Subcutaneous abdominal adipose tissue (tissue), 5 donors: ENCODE measurements around the gene PREX1.

Source experiments
- H3K27ac ChIP-seq: one replicate; pipeline ENCODE4 v1.7.0; 2013; ENCODE audit warnings: low read depth, mild to moderate bottlenecking, inconsistent platforms, low read length, moderate library complexity
- H3K27me3 ChIP-seq, 5 donors: one replicate each; pipeline ENCODE4 v1.7.0; 2013; ENCODE audit warnings: low read length in 5 of 5, inconsistent platforms in 1 of 5; ENCODE audit not compliant: control insufficient read depth in 5 of 5, insufficient read depth in 4 of 5
- H3K36me3 ChIP-seq, 5 donors: one replicate each; pipeline ENCODE4 v1.7.0; 2013; ENCODE audit warnings: low read length in 5 of 5; ENCODE audit not compliant: control insufficient read depth in 5 of 5, insufficient read depth in 5 of 5
- H3K4me1 ChIP-seq, 5 donors: one replicate each; pipeline ENCODE4 v1.7.0; 2013; ENCODE audit warnings: low read length in 5 of 5, mild to moderate bottlenecking in 3 of 5, moderate library complexity in 1 of 5; ENCODE audit not compliant: control insufficient read depth in 5 of 5, insufficient read depth in 5 of 5
- H3K4me3 ChIP-seq, 5 donors: one replicate each; pipeline ENCODE4 v1.7.0; 2013; ENCODE audit warnings: low read length in 5 of 5, low read depth in 1 of 5
- H3K9ac ChIP-seq, 5 donors: one replicate each; pipeline ENCODE4 v1.7.0; 2013; ENCODE audit warnings: low read length in 5 of 5, mild to moderate bottlenecking in 4 of 5, moderate library complexity in 3 of 5
- H3K9me3 ChIP-seq, 5 donors: one replicate each; pipeline ENCODE4 v1.7.0; 2013; ENCODE audit warnings: low read length in 5 of 5; ENCODE audit not compliant: control insufficient read depth in 5 of 5
- donor health status: healthy.
- donor health status: healthy.
- donor health status: healthy.
- donor health status: healthy.
- donor health status: healthy.

PREX1 gene

GRCh38 chr20:48837014-48837413, 9.2 kb upstream of the PREX1 start:
- Histone ChIP-seq H3K27ac (no peak overlapping the region), H3K9ac (no peak overlapping the region), H3K4me3 (no peak overlapping the region), H3K4me1 (peaks cover 0 to 12% (median 3%) of the 10 kb centered on the region in 5 donors), H3K27me3 (peaks cover 0 to 3% (median 2%) of the 10 kb centered on the region in 5 donors), H3K36me3 (no peaks in the 10 kb centered on the region), H3K9me3 (no peaks in the 10 kb centered on the region)

- Histone ChIP-seq H3K27me3 (peaks cover 0 to 3% (median under 1%) of the 10 kb centered on the region in 5 donors), H3K4me3 (no peak overlapping the region), H3K36me3 (no peaks in the 10 kb centered on the region), H3K27ac (no peak overlapping the region), H3K9me3 (no peaks in the 10 kb centered on the region), H3K9ac (no peak overlapping the region), H3K4me1 (peaks cover 2 to 26% (median 13%) of the 10 kb centered on the region in 5 donors)
Measured at GRCh38 chr20:48835390-48835789, 7.6 kb upstream of the PREX1 start.

- Histone ChIP-seq H3K4me1 (peaks cover 2 to 23% (median 13%) of the 10 kb centered on the region in 5 donors), H3K27ac (no peak overlapping the region), H3K9me3 (no peaks in the 10 kb centered on the region), H3K4me3 (no peak overlapping the region), H3K36me3 (no peaks in the 10 kb centered on the region), H3K9ac (no peak overlapping the region), H3K27me3 (peaks cover 0 to 3% (median 0%) of the 10 kb centered on the region in 5 donors)
Measured at GRCh38 chr20:48834278-48834677, 6.5 kb upstream of the PREX1 start.

- peaks cover 0 to 4% (median 2%) of the 10 kb centered on the region in 5 donors for H3K27me3 ChIP-seq
- H3K9me3 ChIP-seq = no peaks in the 10 kb centered on the region
- H3K4me3 ChIP-seq = no peak overlapping the region
- no peak overlapping the region for H3K9ac ChIP-seq
- H3K27ac ChIP-seq = peak overlapping the region; percentile 30
- peaks cover 2 to 32% (median 21%) of the 10 kb centered on the region in 5 donors for H3K4me1 ChIP-seq
- H3K36me3 ChIP-seq = no peaks in the 10 kb centered on the region
Measured at GRCh38 chr20:48832405-48832730, 4.6 kb upstream of the PREX1 start.

GRCh38 chr20:48831718-48832404, 4.1 kb upstream of the PREX1 start:
- Histone ChIP-seq H3K9ac (no peak overlapping the region), H3K27me3 (peaks cover 0 to 9% (median 4%) of the 10 kb centered on the region in 5 donors), H3K4me3 (no peak overlapping the region), H3K4me1 (peaks cover 2 to 36% (median 21%) of the 10 kb centered on the region in 5 donors), H3K9me3 (no peaks in the 10 kb centered on the region), H3K36me3 (no peaks in the 10 kb centered on the region), H3K27ac (peak overlapping the region; percentile 30)

GRCh38 chr20:48830826-48831318, 3.1 kb upstream of the PREX1 start:
- no peaks in the 10 kb centered on the region for H3K9me3 ChIP-seq
- no peak overlapping the region for H3K9ac ChIP-seq
- H3K36me3 ChIP-seq = no peaks in the 10 kb centered on the region
- no peak overlapping the region for H3K4me3 ChIP-seq
- H3K27me3 ChIP-seq = peaks cover 0 to 16% (median 6%) of the 10 kb centered on the region in 5 donors
- peaks cover 2 to 36% (median 21%) of the 10 kb centered on the region in 5 donors for H3K4me1 ChIP-seq
- H3K27ac ChIP-seq = no peak overlapping the region

GRCh38 chr20:48829940-48830339, 2.1 kb upstream of the PREX1 start:
- H3K27me3 ChIP-seq = peaks cover 0 to 16% (median 5%) of the 10 kb centered on the region in 5 donors
- peaks cover 2 to 40% (median 27%) of the 10 kb centered on the region in 5 donors for H3K4me1 ChIP-seq
- no peak overlapping the region for H3K4me3 ChIP-seq
- H3K36me3 ChIP-seq = no peaks in the 10 kb centered on the region
- no peaks in the 10 kb centered on the region for H3K9me3 ChIP-seq
- no peak overlapping the region for H3K9ac ChIP-seq
- no peak overlapping the region for H3K27ac ChIP-seq

GRCh38 chr20:48828734-48829460, 1.1 kb upstream of the PREX1 start:
- no peaks in the 10 kb centered on the region for H3K36me3 ChIP-seq
- peak overlapping the region in 1 of 5 donors; percentile 54 for H3K9ac ChIP-seq
- peaks cover 0 to 21% (median 10%) of the 10 kb centered on the region in 5 donors for H3K27me3 ChIP-seq
- no peaks in the 10 kb centered on the region for H3K9me3 ChIP-seq
- no peak overlapping the region for H3K27ac ChIP-seq
- H3K4me3 ChIP-seq = peak overlapping the region in 3 of 5 donors; percentile 51 to 65 (median 64)
- peaks cover 2 to 51% (median 31%) of the 10 kb centered on the region in 5 donors for H3K4me1 ChIP-seq

GRCh38 chr20:48826883-48827771, 672 bp downstream of the PREX1 start:
- peak overlapping the region in 4 of 5 donors; percentile 33 to 70 (median 62) for H3K9ac ChIP-seq
- peaks cover 0 to 61% (median 29%) of the 10 kb centered on the region in 5 donors for H3K4me1 ChIP-seq
- H3K27ac ChIP-seq = no peak overlapping the region
- no peaks in the 10 kb centered on the region for H3K36me3 ChIP-seq
- peak overlapping the region; percentile 56 to 78 (median 73) for H3K4me3 ChIP-seq
- no peaks in the 10 kb centered on the region for H3K9me3 ChIP-seq
- peaks cover 3 to 30% (median 11%) of the 10 kb centered on the region in 5 donors for H3K27me3 ChIP-seq
